Fibroblast of mammary gland (primary cell): ENCODE measurements around the gene LRBA.

Experiments used
- DNase-seq: peaks from one replicate; pipeline ENCODE4 v3.0.0-alpha.2; 2010; ENCODE audit warnings: low read depth
- H3K4me3 ChIP-seq: 2 replicates; pipeline ENCODE4 v1.5.1; 2011; ENCODE audit warnings: low read depth, mild to moderate bottlenecking, low read length, moderate library complexity; ENCODE audit not compliant: control insufficient read depth
- CTCF ChIP-seq: conservative IDR thresholded peaks from 2 replicates; pipeline ENCODE4 v1.5.1; 2011; ENCODE audit warnings: low read depth, low read length, inconsistent platforms; ENCODE audit not compliant: control insufficient read depth, insufficient read depth

LRBA gene

GRCh38 chr4:150849016-150849415 is 166.1 kb downstream of the LRBA start:
- H3K4me3 ChIP-seq, result no peak overlapping the region
- TF ChIP-seq CTCF, result no peak
- no peak for DNase-seq

DNA sequence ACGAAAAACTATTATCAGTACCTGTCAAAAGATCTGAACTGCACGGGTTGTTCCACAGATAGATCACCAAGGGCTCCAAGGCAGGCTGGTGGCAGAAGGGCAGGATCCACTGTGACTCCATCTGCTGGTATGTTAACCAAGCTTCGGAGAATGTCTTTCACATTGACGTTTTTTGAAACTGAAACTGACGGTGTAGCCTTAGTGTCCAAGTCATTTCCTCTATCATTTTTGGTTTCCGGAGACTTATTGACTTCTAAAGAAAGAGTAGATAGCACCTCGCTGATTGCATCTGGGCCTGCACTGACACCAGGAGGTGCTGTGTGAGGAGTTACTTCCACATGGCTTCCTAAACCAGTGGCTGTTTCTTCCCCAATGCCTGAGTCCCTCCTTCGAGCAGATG is 186.9 kb downstream of the LRBA start:
- no peak overlapping the region for H3K4me3 ChIP-seq
- DNase-seq, result no peak
- no peak for TF ChIP-seq CTCF

- no peak for TF ChIP-seq CTCF
- H3K4me3 ChIP-seq, result no peak overlapping the region
- no peak for DNase-seq
Observed at GRCh38 chr4:150827226-150827625, 187.9 kb downstream of the LRBA start.

DNA sequence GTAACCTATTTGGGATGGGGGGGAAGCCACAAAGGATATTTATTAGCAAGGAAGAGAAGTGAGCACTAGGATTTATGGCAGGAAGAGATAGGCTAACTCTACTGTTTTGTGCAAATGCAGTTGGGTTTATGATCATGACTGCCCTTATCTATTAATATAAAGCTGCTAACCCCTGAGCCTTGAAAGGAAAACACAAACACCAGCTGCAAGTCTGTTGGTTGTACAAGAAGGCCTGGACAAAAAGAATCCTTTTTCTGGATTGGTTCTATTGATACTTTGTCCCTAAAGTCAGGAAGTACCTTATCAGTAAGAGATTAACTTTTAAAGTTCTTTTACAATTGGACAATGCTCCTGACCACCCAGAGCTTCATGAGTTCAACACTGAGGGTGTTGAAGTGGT is 188.8 kb downstream of the LRBA start:
- no peak overlapping the region for H3K4me3 ChIP-seq
- DNase-seq, result no peak
- no peak for TF ChIP-seq CTCF

GRCh38 chr4:150822407-150822806 is 192.7 kb downstream of the LRBA start:
- no peak for TF ChIP-seq CTCF
- no peak for DNase-seq
- no peak overlapping the region for H3K4me3 ChIP-seq

DNA sequence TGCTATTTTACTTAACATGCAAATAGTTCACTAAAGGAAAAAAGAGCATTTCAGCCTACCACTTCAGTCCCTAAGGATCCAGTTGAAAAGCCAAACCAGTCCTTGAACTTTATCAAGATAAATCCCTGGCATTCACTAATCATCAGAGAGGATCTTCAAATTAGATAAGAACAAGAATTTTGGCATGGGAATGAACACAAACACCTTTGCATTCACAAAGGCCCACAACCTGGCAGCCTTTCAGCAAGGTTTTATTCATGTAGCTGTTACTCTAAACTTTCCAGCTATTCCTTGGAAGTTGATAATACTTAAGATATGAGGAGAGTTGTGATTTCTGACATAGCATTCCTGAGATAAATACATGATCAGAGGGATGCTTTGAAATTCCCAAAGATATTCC is 193.4 kb downstream of the LRBA start:
- no peak overlapping the region for H3K4me3 ChIP-seq
- TF ChIP-seq CTCF, result no peak
- DNase-seq, result no peak

DNA sequence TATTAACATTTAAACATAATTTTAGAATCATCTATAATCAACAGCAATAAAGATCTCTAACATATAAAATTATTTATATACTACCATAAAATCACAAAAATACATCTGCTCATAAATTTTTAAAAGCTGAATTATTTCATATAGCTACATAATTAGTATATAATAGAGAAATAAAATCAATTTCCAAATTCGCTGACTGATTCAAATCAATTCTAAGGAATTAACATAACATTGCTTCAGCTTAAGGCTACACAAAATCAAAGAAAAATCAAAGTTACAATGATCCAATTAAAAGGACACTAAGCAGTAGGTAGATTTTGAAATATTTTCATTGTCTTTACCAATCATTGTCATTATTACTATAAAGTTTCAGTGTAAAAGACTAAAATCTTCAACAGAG is 194.7 kb downstream of the LRBA start:
- TF ChIP-seq CTCF, result no peak
- H3K4me3 ChIP-seq, result no peak overlapping the region
- no peak for DNase-seq
